A673 (cell line): ENCODE data around the gene RAB25. TPM values are rescaled to one million over a fixed set of nuclear protein-coding genes. Genes with fewer than 3 reads are reported as not detected.

ENCODE experiments used
- BruUV-seq: library from RNA; stranded (reverse); fragments of 400-500 nt; replicated peaks from 2 replicates; lab custom pipeline; 2021; lab: Mats Ljungman, UMichigan
- CTCF ChIA-PET: fragments of 300-600 bp; sonication (Branson Sonifier 250); formaldehyde crosslinking; loops from one replicate; lab custom pipeline; 2022; ENCODE audit warnings: antibody characterized with exemption; lab: Charles Lee
- POLR2A ChIA-PET: fragments of 300-600 bp; sonication (Branson Sonifier 250); formaldehyde crosslinking; loops from one replicate; lab custom pipeline; 2022; ENCODE audit warnings: antibody characterized with exemption; ENCODE audit not compliant: low non-redundant PET; lab: Charles Lee
- DNase-seq: peaks from one replicate; pipeline ENCODE4 v3.0.0-alpha.2; 2015; ENCODE audit warnings: low spot score
- H3K27ac ChIP-seq: fragments of 200-600 bp; sonication (generic); 2 replicates; pipeline ENCODE4 v1.5.1; 2016; ENCODE audit warnings: mixed run types, low read depth, mild to moderate bottlenecking, mixed read lengths, antibody characterized with exemption, low read length; ENCODE audit not compliant: poor library complexity, severe bottlenecking
- H3K27me3 ChIP-seq: fragments of 200-600 bp; sonication (generic); replicated peaks from 2 replicates; pipeline ENCODE4 v1.6.1; 2017; ENCODE audit warnings: mixed run types, low read depth, mild to moderate bottlenecking, mixed read lengths, antibody characterized with exemption, low read length; ENCODE audit not compliant: insufficient read depth, poor library complexity
- H3K36me3 ChIP-seq: fragments of 200-600 bp; sonication (generic); 2 replicates; pipeline ENCODE4 v1.6.1; 2016; ENCODE audit warnings: mixed run types, mild to moderate bottlenecking, mixed read lengths, antibody characterized with exemption, low read length; ENCODE audit not compliant: insufficient read depth, poor library complexity, severe bottlenecking
- H3K4me1 ChIP-seq: fragments of 200-600 bp; sonication (generic); 2 replicates; pipeline ENCODE4 v1.6.1; 2017; ENCODE audit warnings: mixed run types, mild to moderate bottlenecking, mixed read lengths, antibody characterized with exemption, low read length; ENCODE audit not compliant: insufficient read depth, poor library complexity, severe bottlenecking
- H3K4me3 ChIP-seq: fragments of 200-600 bp; sonication (generic); 2 replicates; pipeline ENCODE4 v1.5.1; 2016; ENCODE audit warnings: low read depth, mixed run types, mild to moderate bottlenecking, mixed read lengths, low read length; ENCODE audit not compliant: poor library complexity, severe bottlenecking
- H3K9me3 ChIP-seq: fragments of 200-600 bp; sonication (generic); 2 replicates; pipeline ENCODE4 v1.6.1; 2016; ENCODE audit warnings: mixed run types, low read depth, mild to moderate bottlenecking, mixed read lengths, antibody characterized with exemption, low read length; ENCODE audit not compliant: poor library complexity, severe bottlenecking
- EZH2 ChIP-seq: fragments of 200-600 bp; sonication (generic); IDR thresholded peaks from 2 replicates; pipeline ENCODE4 v1.6.1; 2017; ENCODE audit warnings: borderline replicate concordance, low read depth, mild to moderate bottlenecking, mixed read lengths, antibody characterized with exemption, low read length; ENCODE audit not compliant: poor library complexity, severe bottlenecking
- intact Hi-C: fragments of 100-400 bp; cut with micrococcal nuclease; formaldehyde crosslinking; loops from one replicate; pipeline ENCODE4 v1.10.0; 2022; ENCODE audit not compliant: unreplicated experiment
- total RNA-seq: library from RNA; stranded (reverse); gene quantifications from 2 replicates; pipeline ENCODE4 v1.2.3, GENCODE V29; 2021
- TF ChIP-seq, protein P1 (sequence below): fragments of 300-800, 200-600 bp; sonication (generic); conservative IDR thresholded peaks from 2 replicates; pipeline ENCODE4 v1.5.1; 2017; ENCODE audit warnings: low read depth, mild to moderate bottlenecking, antibody characterized with exemption, low read length, moderate library complexity, mixed read lengths

Gene RAB25
- total RNA-seq, 1 experiment from 2014 or later = 0.47 TPM

DNA sequence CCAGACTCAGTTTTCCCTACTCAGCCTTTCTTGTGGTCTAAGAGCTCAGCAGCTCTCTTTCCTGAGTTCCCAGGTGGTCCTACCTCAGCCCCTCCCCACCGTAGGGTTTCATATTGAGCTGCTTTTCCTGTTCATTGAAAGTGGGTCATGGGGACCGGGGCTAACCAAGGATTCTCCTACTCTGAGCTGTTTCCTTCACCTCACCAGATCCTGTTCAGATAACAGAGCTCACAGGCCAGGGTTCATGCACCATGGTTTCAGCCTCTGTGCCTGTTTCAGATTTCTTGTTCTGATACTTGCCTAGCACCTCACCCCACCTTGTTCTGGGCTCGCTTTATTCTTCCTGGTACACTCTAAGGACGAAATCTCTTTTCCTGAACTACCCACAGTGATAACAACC is 15.9 kb upstream of the RAB25 start:
- no peak overlapping the region for H3K27ac ChIP-seq
- no peaks in the 10 kb centered on the region for H3K27me3 ChIP-seq
- no peaks in the 10 kb centered on the region for H3K9me3 ChIP-seq
- H3K4me1 ChIP-seq = no peaks in the 10 kb centered on the region
- intact Hi-C loops = no loop called here
- ChIA-PET POLR2A (no interaction called here), CTCF (no interaction called here)
- no peak for DNase-seq
- H3K4me3 ChIP-seq = no peak overlapping the region
- BruUV-seq = no TSS peak
- peaks cover 50% of the 10 kb centered on the region for H3K36me3 ChIP-seq
- TF ChIP-seq, protein P1, sequence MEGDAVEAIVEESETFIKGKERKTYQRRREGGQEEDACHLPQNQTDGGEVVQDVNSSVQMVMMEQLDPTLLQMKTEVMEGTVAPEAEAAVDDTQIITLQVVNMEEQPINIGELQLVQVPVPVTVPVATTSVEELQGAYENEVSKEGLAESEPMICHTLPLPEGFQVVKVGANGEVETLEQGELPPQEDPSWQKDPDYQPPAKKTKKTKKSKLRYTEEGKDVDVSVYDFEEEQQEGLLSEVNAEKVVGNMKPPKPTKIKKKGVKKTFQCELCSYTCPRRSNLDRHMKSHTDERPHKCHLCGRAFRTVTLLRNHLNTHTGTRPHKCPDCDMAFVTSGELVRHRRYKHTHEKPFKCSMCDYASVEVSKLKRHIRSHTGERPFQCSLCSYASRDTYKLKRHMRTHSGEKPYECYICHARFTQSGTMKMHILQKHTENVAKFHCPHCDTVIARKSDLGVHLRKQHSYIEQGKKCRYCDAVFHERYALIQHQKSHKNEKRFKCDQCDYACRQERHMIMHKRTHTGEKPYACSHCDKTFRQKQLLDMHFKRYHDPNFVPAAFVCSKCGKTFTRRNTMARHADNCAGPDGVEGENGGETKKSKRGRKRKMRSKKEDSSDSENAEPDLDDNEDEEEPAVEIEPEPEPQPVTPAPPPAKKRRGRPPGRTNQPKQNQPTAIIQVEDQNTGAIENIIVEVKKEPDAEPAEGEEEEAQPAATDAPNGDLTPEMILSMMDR = no peak
- TF ChIP-seq EZH2 = no peak

DNA sequence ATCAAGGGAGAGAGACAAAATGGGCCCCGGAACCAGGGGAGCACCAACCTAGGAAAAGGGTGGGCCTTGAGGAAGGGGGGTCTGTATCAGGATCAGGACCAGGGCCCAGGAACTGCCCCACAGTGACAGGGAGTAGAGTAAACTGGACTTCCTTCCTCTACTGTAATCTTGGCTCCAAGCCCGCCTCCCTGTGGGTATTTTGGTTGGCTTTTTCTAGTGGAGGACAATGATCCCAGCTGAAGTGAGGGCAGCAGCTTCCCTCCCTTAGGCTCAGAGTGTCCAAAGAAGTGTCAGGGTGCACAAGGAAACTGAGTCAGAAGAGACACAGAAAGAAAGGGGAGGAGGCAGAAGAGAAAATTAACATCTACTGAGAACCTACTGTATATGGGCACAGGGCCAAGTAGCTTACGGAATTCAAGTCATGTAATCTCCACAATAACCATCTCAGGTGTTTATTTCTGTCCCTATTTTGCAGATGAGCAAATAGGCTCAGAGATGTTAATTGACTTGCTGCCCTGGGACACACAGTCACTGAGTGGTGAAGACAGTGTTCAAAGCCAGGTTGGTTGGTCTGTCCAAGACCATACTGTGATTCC is 12.2 kb upstream of the RAB25 start:
- TF ChIP-seq, protein P1 = no peak
- TF ChIP-seq EZH2 = no peak
- Histone ChIP-seq H3K27me3 (no peaks in the 10 kb centered on the region), H3K36me3 (peaks cover 37% of the 10 kb centered on the region), H3K4me3 (no peak overlapping the region), H3K9me3 (no peaks in the 10 kb centered on the region), H3K27ac (no peak overlapping the region), H3K4me1 (no peaks in the 10 kb centered on the region)
- no TSS peak for BruUV-seq
- ChIA-PET CTCF (no interaction called here), POLR2A (no interaction called here)
- DNase-seq = no peak
- intact Hi-C loops = no loop called here

DNA sequence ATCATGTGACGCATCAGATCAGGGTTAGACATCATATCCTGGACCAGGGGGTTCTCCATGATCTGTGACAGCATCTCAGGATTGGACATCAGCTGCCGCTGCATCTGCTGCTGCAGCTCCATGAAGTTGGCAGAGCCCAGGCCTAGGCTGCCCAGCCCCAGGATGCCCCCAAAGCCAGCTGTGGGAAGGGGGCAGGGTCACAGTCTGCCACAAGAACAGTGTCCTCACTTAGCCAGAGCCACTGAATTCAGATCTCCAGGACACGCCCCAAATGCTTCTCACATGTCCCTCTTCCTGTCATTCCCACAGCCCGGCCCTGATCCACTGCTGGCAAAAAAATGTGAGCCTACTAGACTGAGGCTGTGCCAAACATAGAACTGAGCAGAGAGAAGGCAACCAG is 10.6 kb upstream of the RAB25 start:
- no peak for DNase-seq
- intact Hi-C loops = no loop called here
- ChIA-PET CTCF (no interaction called here), POLR2A (no interaction called here)
- Histone ChIP-seq H3K4me1 (peaks cover under 1% of the 10 kb centered on the region), H3K36me3 (peaks cover 31% of the 10 kb centered on the region), H3K27ac (no peak overlapping the region), H3K4me3 (no peak overlapping the region), H3K27me3 (no peaks in the 10 kb centered on the region), H3K9me3 (no peaks in the 10 kb centered on the region)
- BruUV-seq = no TSS peak
- TF ChIP-seq, protein P1 = no peak
- TF ChIP-seq EZH2 = no peak
